HG02938 (cell line): ENCODE measurements around the gene NXPH1.

ENCODE experiments used
- ATAC-seq: cut with Tn5 transposase; IDR thresholded peaks from one replicate; pipeline ENCODE4 v1.9.1; 2021; ENCODE audit warnings: mild to moderate bottlenecking, moderate library complexity; ENCODE audit not compliant: unreplicated experiment

NXPH1 gene

GRCh38 chr7:8800986-8801385 lies 367.6 kb downstream of the NXPH1 start:
- ATAC-seq: no peak
